Stimulated activated memory B cell treated with anti-CD40 and anti-IgM and Interleukin-4, amounts not matched to agents 10 μg/mL and 1 μg/mL and 100 μg/mL, for 72 hours (primary cell): ENCODE data around the gene PPP1R13B.

Experiments
- ATAC-seq: fragments of 150-1000 bp; cut with Tn5 transposase; 2 replicates; pipeline ENCODE4 v1.10.0; 2021
- H3K27ac Mint-ChIP-seq: one replicate; pipeline ENCODE4 v1.8.0; 2022; ENCODE audit warnings: mild to moderate bottlenecking, mixed read lengths
- H3K27me3 Mint-ChIP-seq: one replicate; pipeline ENCODE4 v1.8.0; 2022; ENCODE audit warnings: mixed read lengths
- H3K36me3 Mint-ChIP-seq: one replicate; pipeline ENCODE4 v1.8.0; 2022; ENCODE audit warnings: mixed read lengths
- H3K4me1 Mint-ChIP-seq: one replicate; pipeline ENCODE4 v1.8.0; 2022; ENCODE audit warnings: mixed read lengths
- H3K4me3 Mint-ChIP-seq: one replicate; pipeline ENCODE4 v1.8.0; 2022; ENCODE audit warnings: mild to moderate bottlenecking, moderate library complexity, mixed read lengths
- H3K9me3 Mint-ChIP-seq: one replicate; pipeline ENCODE4 v1.8.0; 2022; ENCODE audit warnings: mixed read lengths

The PPP1R13B gene

DNA sequence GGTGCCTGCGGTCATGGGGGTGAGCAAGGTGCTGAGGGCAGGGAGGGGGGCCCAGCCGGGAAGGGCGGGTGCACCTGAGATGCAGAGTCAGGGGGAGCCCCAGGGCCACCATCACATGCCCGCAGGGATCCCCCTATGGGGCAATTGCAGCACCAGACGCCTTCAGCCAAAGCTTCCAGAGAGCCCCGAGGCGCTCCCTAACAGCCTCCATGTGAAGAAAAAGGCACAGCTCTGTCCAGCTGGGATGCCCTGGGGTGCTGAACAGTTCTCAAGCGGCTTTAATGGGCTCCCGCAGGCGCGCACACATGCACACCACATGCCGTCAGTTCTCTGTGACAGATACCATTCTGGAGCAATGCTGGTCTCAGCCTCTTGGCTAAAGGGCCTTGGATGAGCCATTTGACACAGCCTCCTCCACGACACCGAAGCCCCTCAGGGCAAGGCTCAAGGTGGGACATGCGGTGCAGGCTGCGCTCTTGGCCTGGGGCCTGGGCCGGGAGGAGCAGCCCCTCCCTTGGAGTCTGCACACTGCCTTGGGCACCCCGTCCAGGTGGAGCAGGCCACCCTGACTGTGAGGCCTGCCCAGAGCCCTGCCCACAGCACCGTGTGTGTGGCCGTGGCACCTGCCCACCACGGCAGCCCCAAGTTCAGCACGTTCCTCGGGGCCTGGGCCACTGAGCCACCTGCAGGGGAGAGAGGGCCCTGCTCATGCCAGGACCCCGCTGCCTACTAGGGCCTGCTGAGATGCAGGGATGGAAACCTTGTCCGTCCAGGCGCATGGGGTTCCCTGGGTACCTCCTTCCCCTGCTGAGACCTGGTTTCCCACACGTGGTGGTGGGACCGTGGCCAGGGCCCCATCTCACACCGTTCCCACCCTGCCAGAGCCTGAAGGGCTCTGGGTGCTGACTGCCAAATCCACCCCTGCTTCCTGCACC is 139.8 kb downstream of the PPP1R13B start:
- Mint-ChIP-seq H3K36me3 (peaks cover 43% of the 10 kb centered on the region), H3K4me3 (no peak overlapping the region), H3K27me3 (no peaks in the 10 kb centered on the region), H3K4me1 (peaks cover 30% of the 10 kb centered on the region), H3K27ac (no peak overlapping the region), H3K9me3 (no peaks in the 10 kb centered on the region)
- ATAC-seq = peak; percentile 9

DNA sequence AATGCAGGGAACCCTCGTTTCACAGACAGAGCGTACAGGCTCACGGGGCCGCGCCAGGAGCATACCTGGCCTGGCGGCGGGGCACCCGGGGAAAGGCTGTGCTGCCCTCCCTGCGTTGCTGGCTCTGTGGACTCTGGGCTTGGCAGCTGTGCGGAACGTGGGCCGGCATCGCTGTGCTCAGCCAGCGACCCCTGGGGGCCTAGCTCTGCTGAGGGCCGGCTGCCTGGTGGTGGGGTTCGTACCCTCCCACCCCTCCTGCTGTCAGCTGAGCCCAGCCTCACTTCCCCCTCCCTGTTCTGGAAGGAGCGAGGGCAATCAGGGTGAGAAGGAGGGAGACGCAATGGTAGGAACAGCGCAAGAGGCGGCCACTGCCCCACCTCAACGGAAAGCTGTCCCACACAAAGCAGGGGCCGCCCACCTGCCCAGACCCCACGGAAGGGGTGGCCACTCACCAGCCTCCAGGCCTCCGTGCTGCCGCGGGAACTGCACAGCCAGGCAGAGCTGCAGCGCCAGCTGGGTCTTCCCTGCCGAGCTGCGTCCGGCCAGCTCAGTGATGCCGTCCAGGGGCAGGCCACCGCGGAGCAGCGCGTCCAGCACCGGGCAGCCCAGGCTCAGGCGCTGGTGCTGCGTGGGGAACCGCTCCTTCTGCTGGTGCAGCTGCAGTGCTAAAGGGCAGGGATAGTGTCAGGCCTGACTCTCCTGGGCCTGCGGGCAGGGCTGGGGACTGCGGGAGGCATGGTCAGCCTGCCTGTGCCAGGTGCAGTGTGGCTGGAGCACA is 140.6 kb downstream of the PPP1R13B start:
- Mint-ChIP-seq H3K9me3 (no peaks in the 10 kb centered on the region), H3K4me1 (peaks cover 38% of the 10 kb centered on the region), H3K4me3 (no peak overlapping the region), H3K36me3 (peaks cover 45% of the 10 kb centered on the region), H3K27ac (no peak overlapping the region), H3K27me3 (no peaks in the 10 kb centered on the region)
- ATAC-seq = peak; percentile 3

GRCh38 chr14:103705504-103706284 is 141.7 kb downstream of the PPP1R13B start:
- Mint-ChIP-seq H3K27ac (no peak overlapping the region), H3K9me3 (no peaks in the 10 kb centered on the region), H3K36me3 (peaks cover 45% of the 10 kb centered on the region), H3K4me1 (peaks cover 49% of the 10 kb centered on the region), H3K27me3 (no peaks in the 10 kb centered on the region), H3K4me3 (no peak overlapping the region)
- no peak for ATAC-seq

DNA sequence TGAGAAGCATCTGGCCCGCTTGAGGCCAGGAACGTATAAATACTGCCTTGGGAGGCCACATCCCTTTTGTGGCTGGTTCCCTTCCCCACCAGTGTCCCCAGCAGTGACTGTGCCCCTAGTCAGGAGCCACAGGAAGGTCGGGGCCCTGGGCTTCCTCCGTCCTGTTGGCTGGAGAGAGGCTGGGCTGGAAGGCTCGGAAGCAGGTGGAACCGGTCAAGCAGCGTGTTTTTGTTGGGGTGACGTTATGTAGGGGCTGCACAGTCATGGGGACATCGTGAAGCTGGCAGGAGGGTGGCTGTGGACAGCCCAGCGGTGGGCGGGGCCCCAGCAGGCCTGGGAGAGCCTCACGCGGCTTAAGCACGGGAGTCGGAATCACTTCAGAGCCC is 142.3 kb downstream of the PPP1R13B start:
- H3K4me1 Mint-ChIP-seq = peaks cover 55% of the 10 kb centered on the region
- H3K27me3 Mint-ChIP-seq = no peaks in the 10 kb centered on the region
- ATAC-seq = no peak
- no peaks in the 10 kb centered on the region for H3K9me3 Mint-ChIP-seq
- no peak overlapping the region for H3K4me3 Mint-ChIP-seq
- peaks cover 45% of the 10 kb centered on the region for H3K36me3 Mint-ChIP-seq
- no peak overlapping the region for H3K27ac Mint-ChIP-seq

- Mint-ChIP-seq H3K4me1 (peaks cover 59% of the 10 kb centered on the region), H3K27ac (no peak overlapping the region), H3K36me3 (peaks cover 49% of the 10 kb centered on the region), H3K9me3 (no peaks in the 10 kb centered on the region), H3K4me3 (no peak overlapping the region), H3K27me3 (no peaks in the 10 kb centered on the region)
- no peak for ATAC-seq
Measured at GRCh38 chr14:103704708-103705107, 142.7 kb downstream of the PPP1R13B start.

DNA sequence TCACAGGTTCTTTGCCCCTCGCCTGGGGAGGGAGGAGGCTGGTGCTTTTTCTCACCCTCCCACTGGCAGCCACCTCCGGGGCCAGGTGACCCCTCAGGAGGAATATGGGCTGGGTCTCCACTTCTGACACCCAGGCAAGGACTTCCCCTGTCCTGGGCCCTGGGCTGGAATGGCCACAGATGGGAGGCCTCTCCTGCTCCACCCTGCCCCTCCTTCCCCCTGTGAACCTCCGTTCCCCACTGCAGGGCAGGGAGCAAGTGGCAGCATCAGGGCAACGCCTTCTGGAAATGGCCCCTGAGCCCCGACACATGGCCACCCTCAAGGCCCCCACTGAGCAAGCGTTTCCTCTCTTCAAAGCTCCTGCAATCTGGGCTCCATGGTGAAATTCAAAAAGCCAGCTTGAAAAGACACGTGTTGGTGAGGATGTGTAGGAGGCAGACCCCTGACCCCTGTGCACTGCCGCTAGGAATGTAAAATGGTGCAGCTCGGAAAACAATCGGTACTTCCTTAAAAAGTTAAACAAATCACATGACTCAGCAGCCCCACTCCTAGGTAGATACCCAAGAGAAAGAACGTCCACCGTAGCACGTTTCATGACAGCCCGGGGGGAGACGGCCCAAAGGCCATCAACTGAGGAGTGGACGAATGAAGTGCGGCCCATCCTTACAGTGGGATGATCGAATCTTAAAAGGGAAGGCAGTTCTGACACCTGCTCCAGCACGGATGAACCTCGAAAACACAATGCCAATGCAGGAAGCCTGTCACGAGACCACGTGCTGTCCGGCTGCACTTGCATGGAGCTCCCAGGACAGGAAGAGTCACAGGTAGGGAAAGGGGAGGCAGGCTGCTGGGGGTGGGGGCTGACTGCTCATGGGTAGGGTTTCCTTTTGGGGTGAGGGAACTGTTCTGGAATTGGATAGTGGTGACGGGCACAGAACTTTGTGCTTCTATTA is 143.7 kb downstream of the PPP1R13B start:
- ATAC-seq = no peak
- Mint-ChIP-seq H3K4me1 (peaks cover 61% of the 10 kb centered on the region), H3K4me3 (no peak overlapping the region), H3K27me3 (no peaks in the 10 kb centered on the region), H3K9me3 (no peaks in the 10 kb centered on the region), H3K27ac (peak overlapping the region; percentile 47), H3K36me3 (peaks cover 45% of the 10 kb centered on the region)

DNA sequence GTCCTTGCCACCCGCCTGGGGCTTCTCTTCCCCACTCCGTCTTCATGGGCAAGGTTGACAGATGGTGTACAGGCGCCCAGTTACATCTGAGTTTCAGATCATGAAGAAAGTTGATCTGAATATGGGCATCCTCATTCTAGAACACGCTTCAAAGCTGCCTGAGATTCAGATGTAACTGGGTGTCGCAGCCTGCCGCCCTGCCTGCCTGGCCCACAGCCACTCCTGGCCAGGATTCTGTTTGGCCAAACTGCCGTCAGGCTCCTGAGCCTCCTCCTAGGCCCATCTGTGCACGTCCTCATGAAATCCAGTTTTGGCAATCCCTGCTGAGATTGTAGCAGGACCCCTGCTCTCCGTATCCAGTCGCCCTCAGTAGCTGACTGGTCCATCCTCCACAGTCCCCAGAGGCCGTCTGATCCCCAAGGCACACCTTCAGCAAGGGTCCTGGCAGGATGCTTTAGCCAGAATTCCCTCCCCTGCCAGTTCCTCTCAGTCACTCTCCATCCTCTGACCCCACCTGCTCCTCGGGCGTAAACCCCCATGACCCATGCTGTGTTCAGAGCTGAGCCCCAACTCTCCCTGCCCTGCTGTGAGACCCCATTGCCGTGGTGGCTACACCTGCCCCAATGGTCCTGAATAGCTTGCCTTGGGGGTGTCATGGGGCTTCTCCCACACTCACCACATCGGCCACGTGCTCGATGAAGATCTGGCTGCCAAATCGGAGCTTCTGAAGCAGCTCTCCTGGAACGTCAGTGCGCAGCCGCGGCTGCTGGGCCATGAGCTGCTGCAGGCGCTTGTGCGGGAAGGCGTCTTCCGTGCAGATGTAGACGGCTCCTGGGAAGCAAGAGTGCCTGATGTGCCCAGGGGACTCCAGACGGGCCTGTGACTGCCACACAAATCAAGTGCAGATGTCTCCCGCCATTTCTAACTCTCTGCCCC is 144.6 kb downstream of the PPP1R13B start:
- H3K27ac Mint-ChIP-seq = peak overlapping the region; percentile 47
- peaks cover 68% of the 10 kb centered on the region for H3K4me1 Mint-ChIP-seq
- H3K9me3 Mint-ChIP-seq = no peaks in the 10 kb centered on the region
- no peak for ATAC-seq
- H3K36me3 Mint-ChIP-seq = peaks cover 35% of the 10 kb centered on the region
- no peak overlapping the region for H3K4me3 Mint-ChIP-seq
- no peaks in the 10 kb centered on the region for H3K27me3 Mint-ChIP-seq

- Mint-ChIP-seq H3K4me3 (no peak overlapping the region), H3K9me3 (no peaks in the 10 kb centered on the region), H3K4me1 (peaks cover 75% of the 10 kb centered on the region), H3K36me3 (peaks cover 35% of the 10 kb centered on the region), H3K27me3 (no peaks in the 10 kb centered on the region), H3K27ac (peak overlapping the region; percentile 47)
- no peak for ATAC-seq
Measured at GRCh38 chr14:103702095-103702494, 145.3 kb downstream of the PPP1R13B start.

DNA sequence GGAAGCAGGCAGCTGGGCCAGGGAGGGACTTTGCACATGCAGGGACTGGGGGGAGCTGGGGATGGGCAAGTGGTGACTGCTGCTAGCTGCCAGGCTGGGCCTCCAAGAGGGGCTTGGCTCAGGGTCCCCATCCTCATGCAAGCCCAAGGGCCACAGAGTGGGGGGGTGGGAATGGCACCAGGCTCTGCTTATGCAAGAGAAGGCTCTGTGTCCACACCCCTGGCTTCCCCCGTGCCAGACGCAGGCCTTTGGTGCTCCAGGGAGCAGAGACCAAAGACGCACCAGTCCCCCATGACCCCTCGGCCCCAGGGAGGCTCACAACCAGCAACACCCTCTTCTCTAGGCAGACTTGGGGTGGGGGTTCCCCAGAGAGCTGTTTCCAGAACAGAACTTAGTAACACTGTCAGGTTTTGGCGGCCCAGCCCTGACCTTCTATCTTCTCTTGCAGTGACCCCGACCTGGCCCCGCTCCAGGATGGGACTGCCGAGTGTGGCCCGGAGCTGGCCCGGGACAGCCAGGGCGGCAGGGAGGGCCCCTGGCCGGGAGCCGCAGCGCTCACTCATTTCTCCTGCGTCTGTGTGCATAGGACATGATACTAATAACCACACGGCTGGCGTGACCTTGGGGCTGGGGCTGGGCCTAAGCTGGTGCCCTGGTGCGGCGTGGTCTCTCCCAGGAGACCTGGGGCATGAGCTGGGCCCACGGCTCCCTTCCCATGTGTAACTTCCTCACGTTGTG is 146.5 kb downstream of the PPP1R13B start:
- no peak overlapping the region for H3K4me3 Mint-ChIP-seq
- peak overlapping the region; percentile 47 for H3K27ac Mint-ChIP-seq
- H3K4me1 Mint-ChIP-seq = peaks cover 87% of the 10 kb centered on the region
- no peaks in the 10 kb centered on the region for H3K27me3 Mint-ChIP-seq
- no peak for ATAC-seq
- H3K9me3 Mint-ChIP-seq = no peaks in the 10 kb centered on the region
- peaks cover 35% of the 10 kb centered on the region for H3K36me3 Mint-ChIP-seq

DNA sequence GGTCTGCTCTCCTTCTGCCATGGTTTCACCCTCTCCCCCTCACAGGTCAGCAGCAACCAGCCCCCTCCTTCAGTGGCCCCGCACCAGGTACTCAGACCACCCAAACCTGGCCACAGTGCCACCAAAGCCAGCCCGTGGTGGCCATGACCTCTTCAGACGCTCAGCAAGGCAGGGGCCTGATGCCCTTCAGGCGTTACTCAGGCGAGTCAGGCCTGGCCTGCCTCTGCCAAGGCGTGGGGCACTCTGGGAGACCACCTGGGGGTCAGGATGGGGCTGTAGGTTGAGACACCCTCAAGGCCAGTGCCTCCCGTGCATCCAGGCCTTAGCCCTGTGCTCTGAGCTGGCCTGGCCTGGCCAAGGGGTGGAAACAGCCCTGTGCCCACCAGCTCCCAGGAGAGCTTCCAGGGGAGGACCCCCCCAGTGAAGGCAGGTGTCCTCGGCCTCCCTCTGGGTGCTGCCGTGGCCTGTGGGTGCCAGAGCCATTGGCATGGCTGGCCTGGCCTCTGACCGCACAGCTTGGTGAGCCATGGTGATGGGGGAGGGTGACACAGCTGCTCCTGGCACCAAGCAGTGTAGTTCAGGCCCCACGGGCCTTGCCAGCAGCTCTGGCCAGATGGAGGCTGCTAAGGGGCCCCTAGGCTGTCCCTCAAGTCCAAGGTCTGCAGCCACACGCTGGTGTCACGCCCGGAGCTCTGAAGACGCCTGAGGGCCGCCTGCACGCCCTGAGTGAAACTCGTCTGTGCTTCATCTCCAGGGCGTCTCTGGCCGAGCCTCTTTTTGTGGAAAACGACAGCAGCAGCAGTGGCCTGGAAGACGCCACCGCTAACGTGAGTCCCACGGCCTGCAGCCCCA is 147.2 kb downstream of the PPP1R13B start:
- ATAC-seq = no peak
- peaks cover 32% of the 10 kb centered on the region for H3K36me3 Mint-ChIP-seq
- H3K4me3 Mint-ChIP-seq = no peak overlapping the region
- no peaks in the 10 kb centered on the region for H3K9me3 Mint-ChIP-seq
- H3K27ac Mint-ChIP-seq = peak overlapping the region; percentile 47
- H3K4me1 Mint-ChIP-seq = peaks cover 94% of the 10 kb centered on the region
- no peaks in the 10 kb centered on the region for H3K27me3 Mint-ChIP-seq

GRCh38 chr14:103699261-103699661 is 148.1 kb downstream of the PPP1R13B start:
- H3K4me3 Mint-ChIP-seq = no peak overlapping the region
- peaks cover 28% of the 10 kb centered on the region for H3K36me3 Mint-ChIP-seq
- no peak for ATAC-seq
- peaks cover 95% of the 10 kb centered on the region for H3K4me1 Mint-ChIP-seq
- no peaks in the 10 kb centered on the region for H3K27me3 Mint-ChIP-seq
- H3K9me3 Mint-ChIP-seq = no peaks in the 10 kb centered on the region
- peak overlapping the region; percentile 47 for H3K27ac Mint-ChIP-seq
